ENCODE data around the gene OR11G2.
"Not testable (repeated sequence)": the region's sequence is repeated elsewhere in the genome, so short reads cannot be mapped to it uniquely, and the experiment has no call there.

The OR11G2 gene, protein sequence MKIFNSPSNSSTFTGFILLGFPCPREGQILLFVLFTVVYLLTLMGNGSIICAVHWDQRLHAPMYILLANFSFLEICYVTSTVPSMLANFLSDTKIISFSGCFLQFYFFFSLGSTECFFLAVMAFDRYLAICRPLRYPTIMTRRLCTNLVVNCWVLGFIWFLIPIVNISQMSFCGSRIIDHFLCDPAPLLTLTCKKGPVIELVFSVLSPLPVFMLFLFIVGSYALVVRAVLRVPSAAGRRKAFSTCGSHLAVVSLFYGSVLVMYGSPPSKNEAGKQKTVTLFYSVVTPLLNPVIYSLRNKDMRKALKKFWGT
- 0 reads per million in 4 experiments for total RNA-seq

DNA sequence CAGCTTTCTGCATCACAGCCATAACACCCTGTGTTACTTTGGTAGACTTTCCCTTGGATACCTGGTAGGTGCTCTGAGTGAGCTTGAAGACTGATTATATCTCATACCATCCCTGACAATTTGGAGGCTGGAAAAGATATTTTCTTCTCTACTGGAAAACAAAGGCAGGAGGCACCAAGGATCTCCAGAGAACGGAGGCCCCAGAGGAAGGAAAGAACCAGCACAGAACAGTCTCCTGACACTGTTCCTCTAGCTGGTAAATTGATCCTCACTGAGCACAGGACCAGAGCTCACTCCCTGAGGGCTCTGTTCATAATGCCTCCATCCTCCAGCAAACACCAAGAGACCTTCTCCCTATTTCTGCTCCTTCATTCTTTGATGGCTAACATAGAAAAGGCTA, at the start of gene OR11G2:
Gene OR11G2, plus strand, starts transcription at position 301 of the 400 bp plus-strand sequence. CDS start 6,542 bp downstream, outside the sequence.
- no peak for DNase-seq

DNA sequence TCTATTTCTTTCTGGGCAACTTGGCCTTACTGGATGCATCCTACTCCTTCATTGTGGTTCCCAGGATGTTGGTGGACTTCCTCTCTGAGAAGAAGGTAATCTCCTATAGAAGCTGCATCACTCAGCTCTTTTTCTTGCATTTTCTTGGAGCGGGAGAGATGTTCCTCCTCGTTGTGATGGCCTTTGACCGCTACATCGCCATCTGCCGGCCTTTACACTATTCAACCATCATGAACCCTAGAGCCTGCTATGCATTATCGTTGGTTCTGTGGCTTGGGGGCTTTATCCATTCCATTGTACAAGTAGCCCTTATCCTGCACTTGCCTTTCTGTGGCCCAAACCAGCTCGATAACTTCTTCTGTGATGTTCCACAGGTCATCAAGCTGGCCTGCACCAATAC, 46.8 kb upstream of the OR11G2 start:
- no peak for DNase-seq

DNA sequence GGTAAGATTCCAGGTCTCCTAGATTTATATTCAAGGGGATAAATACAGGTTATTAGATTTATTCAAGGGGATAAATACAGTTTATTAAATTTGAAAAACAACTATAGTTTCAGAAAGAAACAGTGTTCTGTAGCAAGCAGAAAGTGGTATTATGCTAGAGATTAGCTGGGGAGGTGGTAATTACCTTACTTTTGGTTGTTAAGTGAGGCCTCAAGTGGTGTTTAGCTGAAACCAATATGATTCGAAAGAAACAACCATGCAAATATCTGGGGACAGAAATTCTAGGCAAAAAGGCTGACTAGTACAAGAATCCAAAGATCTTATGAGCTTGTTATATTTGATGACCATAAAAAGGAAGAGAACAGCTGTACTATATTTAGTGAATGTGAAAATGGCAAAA, 45.9 kb upstream of the OR11G2 start:
- DNase-seq = no peak

DNA sequence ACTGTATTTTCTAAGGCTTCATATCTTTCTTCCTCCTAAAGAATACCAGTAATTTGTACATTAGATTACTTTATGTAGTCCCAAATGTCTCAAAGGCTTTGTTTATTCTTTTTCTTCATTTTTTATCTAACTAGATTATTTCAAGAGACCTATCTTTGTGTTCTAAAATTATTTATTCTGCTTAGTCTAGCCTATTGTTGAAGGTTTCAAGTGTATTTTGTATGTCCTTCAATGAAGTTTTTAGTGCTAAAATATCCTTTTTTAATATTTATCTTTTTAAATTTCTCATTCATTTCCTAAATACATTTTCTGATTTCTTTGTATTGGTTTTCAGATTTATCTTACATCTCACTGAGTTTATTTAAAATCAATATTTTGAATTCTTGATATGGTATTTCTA, 26.2 kb upstream of the OR11G2 start:
- no peak for DNase-seq

DNA sequence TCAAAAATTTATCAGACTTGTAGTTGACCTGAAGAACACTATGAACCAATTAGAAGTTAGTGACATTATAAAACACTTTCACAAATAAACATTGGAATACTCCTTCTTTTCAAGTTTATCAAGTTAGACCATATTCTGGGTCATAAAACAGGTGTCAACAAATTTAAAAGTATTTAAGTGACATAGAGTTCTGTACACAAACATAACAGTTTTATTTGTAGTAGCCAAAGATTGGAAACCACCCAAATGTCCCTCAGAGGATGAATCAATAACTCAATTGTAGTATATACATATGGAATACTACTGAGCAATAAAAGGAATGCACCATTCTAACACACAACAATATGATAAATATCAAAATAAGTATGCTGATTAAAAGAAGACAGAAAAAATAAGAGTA, 23.6 kb upstream of the OR11G2 start:
- no peak for DNase-seq

DNA sequence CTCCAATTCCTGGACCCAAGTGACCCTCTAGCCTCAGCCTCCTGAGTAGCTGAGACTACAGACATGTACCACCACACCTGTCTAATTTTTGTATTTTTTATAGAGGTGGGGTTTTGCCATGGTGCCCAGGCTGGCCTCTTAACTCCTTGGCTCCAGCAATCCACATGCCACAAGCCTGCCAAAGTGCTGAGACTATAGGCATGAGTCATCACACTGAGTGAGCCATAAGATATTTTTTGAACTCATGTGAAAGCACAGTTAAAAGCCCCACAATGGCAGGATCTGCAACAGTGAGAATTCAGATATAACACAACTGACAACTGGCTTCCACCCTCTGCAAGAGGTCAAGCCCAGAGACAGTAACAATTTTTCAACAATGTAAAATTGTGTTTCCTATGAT, 20.8 kb upstream of the OR11G2 start:
- DNase-seq = not testable (repeated sequence)

DNA sequence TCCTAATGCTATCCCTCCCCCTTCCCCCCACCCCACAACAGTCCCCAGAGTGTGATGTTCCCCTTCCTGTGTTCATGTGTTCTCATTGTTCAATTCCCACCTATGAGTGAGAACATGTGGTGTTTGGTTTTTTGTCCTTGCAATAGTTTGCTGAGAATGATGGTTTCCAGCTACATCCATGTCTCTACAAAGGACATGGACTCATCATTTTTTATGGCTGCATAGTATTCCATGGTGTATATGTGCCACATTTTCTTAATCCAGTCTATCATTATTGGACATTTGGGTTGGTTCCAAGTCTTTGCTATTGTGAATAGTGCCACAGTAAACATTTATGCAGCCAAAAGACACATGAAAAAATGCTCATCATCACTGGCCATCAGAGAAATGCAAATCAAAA, 16.5 kb upstream of the OR11G2 start:
- not testable (repeated sequence) for DNase-seq

DNA sequence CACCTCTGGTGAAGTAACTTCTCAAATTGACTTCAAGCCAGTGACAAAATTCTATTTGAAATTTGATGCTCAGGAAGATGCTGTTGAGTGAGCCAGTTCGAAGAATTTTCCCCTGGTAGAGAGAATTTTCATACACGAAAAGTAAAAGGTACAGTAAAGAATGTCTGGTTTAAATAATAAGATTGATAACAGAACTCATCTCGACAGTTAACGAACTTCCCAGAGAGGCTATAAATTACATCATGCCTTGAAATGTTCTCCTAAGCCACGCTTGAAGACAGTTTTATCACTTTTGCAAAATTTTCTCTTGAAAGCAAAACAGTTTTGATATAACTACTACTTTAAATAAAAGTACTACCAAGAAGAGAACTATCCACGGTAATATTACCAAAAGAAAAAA, 14.4 kb upstream of the OR11G2 start:
- DNase-seq = no peak

DNA sequence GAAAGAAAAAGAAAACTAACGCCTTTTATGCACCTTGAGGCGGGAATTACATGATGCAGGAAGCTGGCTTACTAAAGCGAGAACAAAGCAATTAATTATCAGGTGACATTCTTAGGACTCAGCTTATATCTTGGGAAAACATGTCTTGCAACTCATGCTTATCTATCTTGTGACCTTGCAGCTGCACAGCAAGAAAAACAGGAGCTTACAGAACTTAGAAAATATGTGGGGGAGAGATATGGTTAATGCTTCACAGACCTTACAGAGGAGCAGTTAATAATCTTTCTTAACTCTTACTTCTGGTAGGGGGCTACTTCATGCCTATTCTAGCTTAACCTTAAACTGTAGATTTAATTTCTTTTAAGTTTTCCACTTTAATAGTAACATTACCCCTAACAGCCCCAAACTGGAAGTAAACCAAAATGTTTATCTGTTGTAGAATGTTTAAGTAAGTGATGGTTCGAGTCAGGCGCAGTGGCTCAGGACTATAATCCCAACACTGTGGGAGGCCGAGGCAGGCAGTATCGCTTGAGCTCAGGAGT, 13.2 kb upstream of the OR11G2 start:
- DNase-seq = no peak

DNA sequence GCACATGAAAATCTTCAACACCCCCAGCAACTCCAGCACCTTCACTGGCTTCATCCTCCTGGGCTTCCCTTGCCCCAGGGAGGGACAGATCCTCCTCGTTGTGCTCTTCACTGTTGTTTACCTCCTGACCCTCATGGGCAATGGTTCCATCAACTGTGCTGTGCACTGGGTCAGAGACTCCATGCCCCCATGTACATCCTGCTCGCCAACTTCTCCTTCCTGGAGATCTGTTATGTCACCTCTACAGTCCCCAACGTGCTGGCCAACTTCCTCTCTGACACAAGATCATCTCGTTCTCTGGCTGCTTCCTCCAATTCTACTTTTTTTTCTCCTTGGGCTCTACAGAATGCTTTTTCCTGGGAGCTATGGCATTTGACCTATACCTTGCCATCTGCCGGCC, 11.5 kb upstream of the OR11G2 start:
- DNase-seq = no peak

DNA sequence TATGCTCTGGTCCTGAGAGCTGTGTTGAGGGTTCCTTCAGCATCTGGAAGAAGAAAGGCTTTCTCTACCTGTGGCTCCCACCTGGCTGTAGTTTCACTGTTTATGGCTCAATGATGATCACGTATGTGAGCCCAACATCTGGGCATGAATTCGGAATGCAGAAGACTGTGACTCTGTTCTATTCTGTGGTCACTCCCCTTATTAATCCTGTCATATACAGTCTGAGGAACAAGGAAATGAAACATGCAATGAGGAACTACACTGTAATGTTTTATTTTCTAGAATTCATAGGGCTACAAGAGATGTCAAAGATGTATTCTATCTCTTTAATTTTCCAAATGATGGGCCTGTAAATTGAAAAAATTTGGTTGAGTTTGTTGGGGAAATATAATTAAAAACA, 10.8 kb upstream of the OR11G2 start:
- DNase-seq = no peak

DNA sequence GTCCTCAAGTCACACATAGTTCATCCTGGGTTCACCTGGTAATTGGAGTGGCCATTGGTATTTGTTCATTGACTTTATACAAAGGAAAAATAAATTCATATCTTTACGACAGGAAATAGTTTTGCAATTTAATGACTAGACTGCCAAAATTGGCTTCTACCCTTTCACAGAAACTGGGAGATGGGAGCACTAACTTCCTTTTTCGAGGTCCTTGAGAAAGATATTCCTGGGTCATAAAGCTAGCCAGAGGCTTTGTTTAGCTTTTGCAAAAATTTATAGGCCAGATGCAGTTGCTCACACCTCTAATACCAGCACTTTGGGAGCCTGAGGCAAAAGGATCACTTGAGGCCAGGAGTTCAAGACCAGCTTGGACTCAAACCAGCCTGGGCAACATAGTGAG, 10.2 kb upstream of the OR11G2 start:
- DNase-seq = no peak

DNA sequence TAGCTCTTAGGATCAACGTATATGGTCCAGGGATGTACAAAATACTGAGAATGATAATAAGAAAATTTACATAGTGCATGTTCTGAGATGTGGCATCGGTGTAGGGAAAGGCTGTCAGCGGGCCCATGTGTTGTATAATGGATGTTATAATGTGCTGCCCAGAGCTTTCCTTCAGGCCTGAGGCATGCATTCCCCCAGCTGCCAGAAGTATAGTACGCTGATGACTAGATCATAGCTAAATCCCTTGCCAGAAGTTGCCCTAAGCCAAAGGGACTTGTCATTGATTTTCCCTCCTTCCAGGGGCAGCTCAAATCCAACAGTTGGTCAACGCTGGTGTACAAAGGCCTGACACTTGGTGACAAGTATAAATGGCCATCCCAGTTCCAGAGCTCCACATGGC, 6.5 kb upstream of the OR11G2 start:
- no peak for DNase-seq

DNA sequence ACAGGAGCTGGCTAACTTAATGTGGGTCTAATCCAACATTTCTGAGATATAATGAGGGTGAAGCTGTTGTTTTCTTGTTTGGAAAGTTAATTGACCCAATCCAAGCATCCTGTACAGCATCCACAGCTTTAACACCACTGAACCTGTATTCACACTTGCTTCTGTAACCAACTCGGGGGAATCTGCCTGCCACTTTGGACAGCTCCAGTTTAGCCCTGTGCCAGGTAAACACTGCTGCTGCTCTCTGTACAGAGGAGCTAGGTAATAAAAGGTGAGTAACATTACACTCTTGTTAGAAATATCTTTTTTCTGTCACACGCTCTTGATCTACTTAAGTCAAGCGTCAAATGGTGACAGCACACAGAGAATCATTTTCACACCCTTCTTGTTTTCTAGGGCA, 700 bp downstream of the OR11G2 start:
- no peak for DNase-seq

DNA sequence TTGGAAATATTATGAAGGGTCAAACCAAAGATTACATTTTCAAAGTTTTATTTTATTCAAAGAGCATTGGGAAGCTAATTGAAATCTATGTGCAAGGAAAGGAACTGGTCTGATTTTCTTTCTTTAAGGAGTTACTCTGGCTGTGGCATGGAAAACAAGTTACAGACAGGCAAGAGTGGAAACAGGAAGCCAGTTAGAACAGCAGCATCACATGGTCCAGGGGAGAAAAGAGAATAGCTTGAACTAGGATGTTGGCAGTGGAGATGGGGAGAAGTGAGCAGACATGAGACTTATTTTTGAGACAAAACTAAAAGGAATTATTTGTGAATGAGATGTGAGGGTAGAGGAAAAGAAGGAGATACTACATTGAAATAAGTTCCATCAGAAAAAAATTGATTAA, 3.4 kb downstream of the OR11G2 start:
- DNase-seq = no peak

DNA sequence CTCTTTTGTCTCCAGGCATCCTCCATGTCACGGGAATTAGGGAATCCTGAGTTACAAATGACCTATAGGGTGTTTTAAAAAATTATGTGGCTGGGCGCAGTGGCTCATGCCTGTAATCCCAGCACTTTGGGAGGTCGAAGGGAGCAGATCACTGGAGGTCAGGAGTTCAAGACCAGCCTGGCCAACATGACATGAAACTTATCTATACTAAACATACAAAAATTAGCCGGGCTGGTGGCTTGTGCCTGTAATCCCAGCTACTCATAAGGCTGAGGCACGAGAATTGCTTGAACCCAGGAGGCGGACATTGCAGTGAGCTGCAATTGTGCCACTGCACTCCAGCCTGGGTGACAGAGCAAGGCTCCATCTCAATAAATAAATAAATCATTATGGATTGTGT, 4.5 kb downstream of the OR11G2 start:
- not testable (repeated sequence) for DNase-seq

DNA sequence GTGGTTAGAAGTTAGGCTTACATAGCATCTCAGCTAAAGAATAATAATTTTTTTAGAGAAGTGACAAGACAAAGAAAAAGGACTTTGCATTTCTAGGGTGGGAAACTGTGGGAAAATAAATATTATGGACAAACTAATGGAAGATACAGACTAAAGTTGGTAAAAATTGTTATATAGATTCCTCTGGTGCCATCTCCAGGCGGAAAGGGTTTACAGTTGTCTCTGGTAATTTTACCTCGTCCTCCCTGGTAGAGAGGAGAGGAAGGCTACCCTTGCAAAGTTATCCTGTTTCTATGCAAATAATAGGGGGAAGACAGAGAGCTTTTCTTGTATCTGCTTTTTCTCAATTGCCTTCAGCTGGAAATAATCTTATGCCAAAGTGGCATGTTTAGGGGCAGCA, 5.2 kb downstream of the OR11G2 start:
- DNase-seq = no peak

DNA sequence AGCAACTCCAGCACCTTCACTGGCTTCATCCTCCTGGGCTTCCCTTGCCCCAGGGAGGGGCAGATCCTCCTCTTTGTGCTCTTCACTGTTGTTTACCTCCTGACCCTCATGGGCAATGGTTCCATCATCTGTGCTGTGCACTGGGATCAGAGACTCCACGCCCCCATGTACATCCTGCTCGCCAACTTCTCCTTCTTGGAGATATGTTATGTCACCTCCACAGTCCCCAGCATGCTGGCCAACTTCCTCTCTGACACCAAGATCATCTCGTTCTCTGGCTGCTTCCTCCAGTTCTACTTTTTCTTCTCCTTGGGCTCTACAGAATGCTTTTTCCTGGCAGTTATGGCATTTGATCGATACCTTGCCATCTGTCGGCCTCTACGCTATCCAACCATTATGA, 6.8 kb downstream of the OR11G2 start:
- DNase-seq = no peak

DNA sequence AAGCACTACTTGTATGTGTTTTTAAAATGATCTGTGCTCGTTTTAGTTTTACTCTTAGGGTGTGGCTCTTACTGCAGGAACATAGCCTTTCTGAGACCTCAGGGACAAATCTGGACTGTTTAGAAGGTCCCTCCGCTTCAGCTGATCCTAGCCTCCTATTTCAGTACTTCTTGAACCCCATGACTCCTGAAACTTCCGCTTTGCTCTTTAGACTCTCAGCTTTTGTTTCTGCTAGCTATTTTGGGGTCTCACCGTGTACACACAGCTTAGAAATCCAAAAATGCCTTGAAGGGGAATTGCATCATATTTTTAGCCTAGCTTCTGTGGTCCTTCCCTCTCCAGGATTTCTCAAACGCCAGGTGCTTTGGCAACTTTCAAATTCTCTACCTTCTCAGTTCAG, 8.3 kb downstream of the OR11G2 start:
- no peak for DNase-seq

DNA sequence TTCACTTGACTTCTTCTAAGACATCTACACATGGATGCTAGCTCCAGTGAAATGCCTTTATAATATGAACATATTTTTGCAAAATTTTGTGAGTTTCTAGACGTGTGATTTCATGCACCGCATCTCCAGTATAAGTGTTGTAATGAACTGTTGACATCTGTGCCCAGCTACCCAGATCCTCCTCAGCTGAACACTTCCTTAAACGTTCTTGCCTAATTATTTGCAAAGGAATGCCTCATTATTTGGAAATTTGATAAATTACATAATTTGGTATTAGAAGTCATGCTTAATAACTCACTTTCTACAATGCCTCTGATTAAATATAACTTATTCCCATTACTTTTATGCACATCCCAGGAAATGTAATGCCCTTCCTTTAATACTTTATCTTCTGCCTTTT, 14.0 kb downstream of the OR11G2 start:
- no peak for DNase-seq

DNA sequence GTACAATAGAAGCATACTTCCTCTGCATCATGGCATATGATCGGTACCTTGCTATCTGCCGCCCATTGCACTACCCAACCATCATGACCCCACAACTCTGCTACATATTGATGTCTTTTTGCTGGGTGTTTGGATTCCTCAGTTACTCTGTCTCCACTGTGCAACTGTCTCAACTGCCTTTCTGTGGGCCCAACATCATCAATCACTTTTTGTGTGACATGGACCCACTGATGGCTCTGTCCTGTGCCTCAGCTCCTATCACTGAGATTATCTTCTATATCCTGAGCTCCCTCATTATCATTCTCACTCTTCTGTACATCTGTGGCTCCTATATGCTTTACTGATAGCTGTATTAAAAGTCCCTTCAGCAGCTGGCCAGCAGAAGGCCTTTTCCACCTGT, 18.9 kb downstream of the OR11G2 start:
- DNase-seq = no peak

DNA sequence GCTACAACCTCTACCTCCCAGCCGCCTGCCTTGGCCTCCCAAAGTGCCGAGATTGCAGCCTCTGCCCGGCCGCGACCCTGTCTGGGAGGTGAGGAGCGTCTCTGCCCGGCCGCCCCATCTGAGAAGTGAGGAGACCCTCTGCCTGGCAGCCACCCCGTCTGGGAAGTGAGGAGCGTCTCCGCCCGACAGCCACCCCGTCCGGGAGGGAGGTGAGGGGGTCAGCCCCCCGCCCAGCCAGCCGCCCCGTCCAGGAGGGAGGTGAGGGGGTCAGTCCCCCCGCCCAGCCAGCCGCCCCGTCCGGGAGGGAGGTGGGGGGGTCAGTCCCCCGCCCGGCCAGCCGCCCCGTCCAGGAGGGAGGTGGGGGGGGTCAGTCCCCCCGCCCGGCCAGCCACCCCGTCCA, 21.7 kb downstream of the OR11G2 start:
- DNase-seq = not testable (repeated sequence)

DNA sequence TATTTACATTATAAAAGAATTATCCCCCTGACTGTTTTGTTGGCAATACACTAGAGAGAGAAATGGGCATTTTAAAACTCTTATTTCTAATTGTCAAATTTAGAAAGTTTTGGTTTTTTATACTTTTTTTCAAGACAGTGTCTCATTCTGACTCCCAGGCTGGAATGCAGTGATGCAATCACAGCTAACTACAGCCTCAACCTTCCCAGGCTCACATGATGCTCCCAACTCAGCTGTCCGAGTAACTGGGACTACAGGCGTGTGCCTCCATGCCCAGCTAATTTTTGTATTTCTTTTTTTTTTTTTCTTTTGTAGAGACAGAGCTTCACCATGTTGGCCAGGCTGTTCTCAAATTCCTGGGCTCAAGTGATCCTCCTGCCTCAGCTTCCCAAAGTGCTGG, 24.5 kb downstream of the OR11G2 start:
- DNase-seq = no peak

DNA sequence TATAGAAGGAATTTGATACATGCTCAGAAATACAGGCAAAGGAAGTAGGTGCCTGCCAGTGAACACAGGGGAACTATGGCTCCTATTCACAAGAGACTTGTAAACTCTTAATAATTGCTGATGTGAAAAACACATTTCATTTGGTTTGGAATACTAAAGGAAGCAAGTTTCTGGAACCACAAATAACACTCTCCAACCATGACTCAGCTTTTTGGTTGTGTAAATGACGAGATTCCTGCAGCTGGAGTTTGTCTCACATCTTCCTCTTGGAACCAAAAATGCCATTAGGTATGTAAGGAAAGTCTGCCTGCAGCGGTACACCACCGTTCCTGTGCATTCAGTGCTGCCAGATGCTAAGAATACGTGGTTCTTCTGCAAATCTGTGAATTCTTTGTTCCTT, 28.3 kb downstream of the OR11G2 start:
- DNase-seq = no peak

DNA sequence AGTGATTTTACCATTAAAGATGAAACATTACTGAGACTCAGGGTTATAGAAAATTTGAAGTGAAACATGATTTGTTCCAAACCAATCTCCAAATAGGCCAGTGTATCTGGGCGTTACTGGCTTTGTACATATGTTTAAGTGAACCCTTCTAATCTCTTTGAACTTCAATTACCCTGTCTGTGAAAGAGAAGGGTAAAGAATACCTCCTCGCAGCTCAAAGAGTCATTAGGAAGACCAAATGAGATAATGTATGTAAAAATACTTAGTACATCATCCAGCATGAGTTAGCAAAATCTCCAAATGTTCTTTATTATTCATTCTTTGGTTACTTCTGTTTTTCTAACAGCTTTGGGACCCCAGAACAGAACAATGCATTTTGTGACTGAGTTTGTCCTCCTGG, 32.7 kb downstream of the OR11G2 start, which contains the start of gene OR11H6:
Gene OR11H6, plus strand, starts transcription at position 301 of the 400 bp plus-strand sequence. Its CDS starts 0 bp downstream, at position 301.
- no peak for DNase-seq
